ENCODE measurements around the gene ASB13. TPM values are rescaled to one million over a fixed set of nuclear protein-coding genes. Genes with fewer than 3 reads are reported as not detected.

ASB13 gene
- polyA plus RNA-seq, 3 donors, result 13.3 to 44.1 (median 37.8) TPM

GRCh38 chr10:5606321-5606720 lies 60.1 kb downstream of the ASB13 start:
- no peaks in the 10 kb centered on the region for H3K4me1 ChIP-seq (ENCODE audit: control insufficient read depth in 1 of 2, insufficient read depth in 2 of 2, low read length in 2 of 2)
- 89% methylated on average over 5 of the region's 8 CpGs for WGBS (ENCODE audit: insufficient coverage)
- no peaks in the 10 kb centered on the region for H3K36me3 Mint-ChIP-seq
- no peak overlapping the region for H3K9ac ChIP-seq (ENCODE audit: insufficient read depth, low read length, poor library complexity, severe bottlenecking)
- H3K4me3 Mint-ChIP-seq, result no peak overlapping the region
- peaks cover 6% of the 10 kb centered on the region for H3K4me1 Mint-ChIP-seq
- H3K4me2 ChIP-seq (replicated peaks; ENCODE audit: extremely low read depth, low read length, poor library complexity, severe bottlenecking), result no peak overlapping the region
- no peak overlapping the region for H3K27ac ChIP-seq (ENCODE audit: low read depth in 1 of 2, low read length in 2 of 2)
- H3K27me3 ChIP-seq (ENCODE audit: control insufficient read depth in 2 of 2, insufficient read depth in 2 of 2, low read length in 2 of 2), result no peaks in the 10 kb centered on the region
- H3K36me3 ChIP-seq (replicated peaks in 1 of 2; ENCODE audit: control insufficient read depth in 1 of 2, insufficient read depth in 2 of 2, low read length in 2 of 2), result no peaks in the 10 kb centered on the region
- no peak overlapping the region for H2AFZ ChIP-seq (ENCODE audit: insufficient read depth, low read depth, low read length, poor library complexity, severe bottlenecking)
- intact Hi-C loops (cut with micrococcal nuclease), result no loop called here
- no peak overlapping the region for H3K27ac Mint-ChIP-seq
- peaks cover 0 to 8% (median 5%) of the 10 kb centered on the region in 7 donors for H3K9me3 Mint-ChIP-seq
- no peaks in the 10 kb centered on the region for H4K20me1 ChIP-seq (ENCODE audit: insufficient read depth, low read length)
- H3K27me3 Mint-ChIP-seq (ENCODE audit: low read depth in 3 of 3), result peaks cover 5 to 7% (median 7%) of the 10 kb centered on the region in 3 donors
- no peak overlapping the region for H3K4me3 ChIP-seq (replicated peaks in 1 of 3; ENCODE audit: low read depth in 2 of 3, low read length in 3 of 3)
- no peak for TF ChIP-seq CTCF (IDR thresholded peaks at IDR 0.05)
- no peaks in the 10 kb centered on the region for H3K79me2 ChIP-seq (ENCODE audit: insufficient read depth, low read length)
- H3K9me3 ChIP-seq (replicated peaks in 1 of 2; ENCODE audit: control insufficient read depth in 1 of 2, insufficient read depth in 1 of 2, low read length in 2 of 2), result peaks cover 0 to 7% of the 10 kb centered on the region in 2 donors
- DNase-seq, result no peak

GRCh38 chr10:5604961-5605360 lies 61.4 kb downstream of the ASB13 start:
- Histone ChIP-seq H3K4me3 (replicated peaks in 1 of 3; ENCODE audit: low read depth in 2 of 3, low read length in 3 of 3) (no peak overlapping the region), H3K36me3 (replicated peaks in 1 of 2; ENCODE audit: control insufficient read depth in 1 of 2, insufficient read depth in 2 of 2, low read length in 2 of 2) (no peaks in the 10 kb centered on the region), H3K4me2 (replicated peaks; ENCODE audit: extremely low read depth, low read length, poor library complexity, severe bottlenecking) (no peak overlapping the region), H3K27me3 (ENCODE audit: control insufficient read depth in 2 of 2, insufficient read depth in 2 of 2, low read length in 2 of 2) (no peaks in the 10 kb centered on the region), H3K79me2 (ENCODE audit: insufficient read depth, low read length) (no peaks in the 10 kb centered on the region), H3K27ac (ENCODE audit: low read depth in 1 of 2, low read length in 2 of 2) (no peak overlapping the region), H3K9ac (ENCODE audit: insufficient read depth, low read length, poor library complexity, severe bottlenecking) (no peak overlapping the region), H2AFZ (ENCODE audit: insufficient read depth, low read depth, low read length, poor library complexity, severe bottlenecking) (no peak overlapping the region), H3K9me3 (replicated peaks in 1 of 2; ENCODE audit: control insufficient read depth in 1 of 2, insufficient read depth in 1 of 2, low read length in 2 of 2) (peaks cover 0 to 7% of the 10 kb centered on the region in 2 donors), H4K20me1 (ENCODE audit: insufficient read depth, low read length) (no peaks in the 10 kb centered on the region), H3K4me1 (ENCODE audit: control insufficient read depth in 1 of 2, insufficient read depth in 2 of 2, low read length in 2 of 2) (no peaks in the 10 kb centered on the region)
- intact Hi-C loops (cut with micrococcal nuclease), result no loop called here
- Mint-ChIP-seq H3K9me3 (peaks cover 0 to 8% (median 5%) of the 10 kb centered on the region in 7 donors), H3K27ac (no peak overlapping the region), H3K4me1 (peaks cover 6% of the 10 kb centered on the region), H3K36me3 (no peaks in the 10 kb centered on the region), H3K27me3 (ENCODE audit: low read depth in 3 of 3) (peaks cover 5 to 6% (median 5%) of the 10 kb centered on the region in 3 donors), H3K4me3 (peak overlapping the region in 1 of 2 donors; percentile 14)
- 99% methylated on average over 6 of the region's 7 CpGs for WGBS (ENCODE audit: insufficient coverage)
- TF ChIP-seq CTCF (IDR thresholded peaks at IDR 0.05), result no peak
- no peak for DNase-seq

Measured in CD14-positive monocyte (primary cell).